NCI-H2107 treated with DMSO at 0.1 percent for 48 hours (cell line): ENCODE data around the gene SNAPIN.
A peak's percentile ranks its signal among the peaks of the same experiment; 100 is the strongest.
"Not testable (repeated sequence)": the region's sequence is repeated elsewhere in the genome, so short reads cannot be mapped to it uniquely, and the experiment has no call there.

ENCODE experiments used
- DNase-seq: peaks from one replicate; lab custom pipeline; 2025; ENCODE audit not compliant: unreplicated experiment; lab: John Stamatoyannopoulos, UW

Gene SNAPIN

GRCh38 chr1:153646672-153647345 is 11.7 kb upstream of the SNAPIN start:
- no peak for DNase-seq

- no peak for DNase-seq
Observed at GRCh38 chr1:153647346-153647714, 11.2 kb upstream of the SNAPIN start.

GRCh38 chr1:153648000-153648643 is 10.4 kb upstream of the SNAPIN start:
- no peak for DNase-seq

GRCh38 chr1:153649137-153649862 is 9.2 kb upstream of the SNAPIN start:
- no peak for DNase-seq

GRCh38 chr1:153649863-153650235 is 8.7 kb upstream of the SNAPIN start:
- no peak for DNase-seq

GRCh38 chr1:153651771-153652170 is 6.7 kb upstream of the SNAPIN start:
- DNase-seq: no peak

- no peak for DNase-seq
Observed at GRCh38 chr1:153652805-153653500, 5.5 kb upstream of the SNAPIN start.

- no peak for DNase-seq
Observed at GRCh38 chr1:153655333-153655732, 3.2 kb upstream of the SNAPIN start.

GRCh38 chr1:153659175-153659534 is 652 bp downstream of the SNAPIN start:
- DNase-seq: no peak

GRCh38 chr1:153659656-153660055 is 1.2 kb downstream of the SNAPIN start:
- no peak for DNase-seq

- DNase-seq: no peak
Observed at GRCh38 chr1:153661111-153661708, 2.7 kb downstream of the SNAPIN start.

GRCh38 chr1:153662269-153662668 is 3.8 kb downstream of the SNAPIN start:
- DNase-seq: no peak

- no peak for DNase-seq
Observed at GRCh38 chr1:153663211-153663610, 4.7 kb downstream of the SNAPIN start.

- DNase-seq: no peak
Observed at GRCh38 chr1:153667439-153667838, 8.9 kb downstream of the SNAPIN start.

GRCh38 chr1:153668672-153669071 is 10.2 kb downstream of the SNAPIN start:
- DNase-seq: not testable (repeated sequence)

- DNase-seq: no peak
Observed at GRCh38 chr1:153669606-153670005, 11.1 kb downstream of the SNAPIN start.

GRCh38 chr1:153670257-153670858 is 11.9 kb downstream of the SNAPIN start:
- no peak for DNase-seq

- DNase-seq: peak; percentile 99
Observed at GRCh38 chr1:153670859-153671627, 12.5 kb downstream of the SNAPIN start, which contains the start of gene ILF2. ILF2 (minus strand) TSS chr1:153670993; CDS start chr1:153670922, 71 bp downstream.

- DNase-seq: peak; percentile 87
Observed at GRCh38 chr1:153671628-153672353, 13.3 kb downstream of the SNAPIN start.
